GM10248 (cell line): ENCODE results near the gene PRICKLE4.

Experiments
- CTCF ChIA-PET: fragments of 300-600 bp; sonication (Branson Sonifier 250); formaldehyde crosslinking; extraction: SDS; loops from one replicate; lab custom pipeline; 2021; ENCODE audit warnings: antibody characterized with exemption; lab: Yijun Ruan, JAX
- POLR2A ChIA-PET: fragments of 350-650 bp; sonication (Branson Sonifier 250); formaldehyde crosslinking; extraction: SDS; loops from one replicate; lab custom pipeline; 2020; ENCODE audit warnings: antibody characterized with exemption; lab: Yijun Ruan, JAX
- DNase-seq: peaks from one replicate; pipeline ENCODE4 v3.0.0; 2012; ENCODE audit errors: extremely low spot score
- TF ChIP-seq, protein P1 (sequence below): IDR thresholded peaks from 2 replicates; pipeline ENCODE4 v1.5.1; 2012; ENCODE audit warnings: mild to moderate bottlenecking, low read depth; ENCODE audit errors: extremely low read depth, missing control alignments, control extremely low read depth

PRICKLE4 gene, protein sequence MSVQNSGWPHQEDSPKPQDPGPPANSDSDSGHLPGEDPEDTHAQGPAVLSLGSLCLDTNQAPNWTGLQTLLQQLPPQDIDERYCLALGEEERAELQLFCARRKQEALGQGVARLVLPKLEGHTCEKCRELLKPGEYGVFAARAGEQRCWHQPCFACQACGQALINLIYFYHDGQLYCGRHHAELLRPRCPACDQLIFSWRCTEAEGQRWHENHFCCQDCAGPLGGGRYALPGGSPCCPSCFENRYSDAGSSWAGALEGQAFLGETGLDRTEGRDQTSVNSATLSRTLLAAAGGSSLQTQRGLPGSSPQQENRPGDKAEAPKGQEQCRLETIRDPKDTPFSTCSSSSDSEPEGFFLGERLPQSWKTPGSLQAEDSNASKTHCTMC

DNA sequence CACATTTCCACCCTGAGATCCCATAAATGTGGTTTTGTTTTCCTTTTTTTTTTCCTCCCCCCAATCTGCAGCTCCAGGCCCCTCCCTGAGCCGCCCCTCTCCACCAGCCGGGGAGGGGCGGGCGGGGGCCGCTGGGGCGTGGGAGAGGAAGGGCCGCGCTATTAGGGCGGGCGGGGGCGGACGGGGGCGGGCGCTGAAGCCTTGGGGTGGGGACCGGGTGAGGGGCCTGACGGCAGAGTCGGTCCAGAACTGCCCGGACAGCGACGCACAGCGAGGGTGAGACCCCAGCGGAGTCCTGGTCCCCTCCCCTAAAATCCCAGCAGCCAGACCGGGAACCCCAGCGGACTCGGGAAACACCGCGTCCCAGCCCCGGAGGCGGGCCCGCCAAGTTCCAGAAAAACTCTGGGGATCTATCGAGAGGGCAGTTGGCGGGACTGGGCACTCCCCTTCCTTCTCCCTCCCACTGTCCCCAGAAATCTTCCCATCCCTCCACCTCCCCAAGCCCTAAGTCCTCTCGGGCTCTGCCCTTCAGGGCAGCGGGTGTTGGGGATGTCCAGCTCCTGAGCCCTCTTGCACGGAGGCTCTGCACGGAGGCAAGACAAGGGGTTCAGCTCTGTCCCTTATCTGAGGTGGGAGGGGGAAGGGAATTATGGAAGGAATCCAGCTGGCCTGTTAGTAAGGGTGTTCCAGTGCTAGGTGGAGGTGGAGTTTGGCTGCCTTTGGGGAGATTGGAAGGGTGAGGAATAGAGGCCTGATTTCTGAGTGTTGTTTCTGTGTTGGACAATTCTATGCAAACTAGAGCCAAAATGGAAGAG, at the start of gene PRICKLE4:
Gene PRICKLE4, plus strand, starts transcription at position 232 of the 815 bp plus-strand sequence. CDS start 2,692 bp downstream, outside the sequence.
- no peak for DNase-seq
- ChIA-PET POLR2A (no interaction called here), CTCF (interaction anchor here (1.2 to 11.1 kb wide), 4 partner anchors 23 to 265 kb away, joined by 3 to 253 read pairs (median 8); partner anchors contain the start of gene TAF8)
- TF ChIP-seq, protein P1, sequence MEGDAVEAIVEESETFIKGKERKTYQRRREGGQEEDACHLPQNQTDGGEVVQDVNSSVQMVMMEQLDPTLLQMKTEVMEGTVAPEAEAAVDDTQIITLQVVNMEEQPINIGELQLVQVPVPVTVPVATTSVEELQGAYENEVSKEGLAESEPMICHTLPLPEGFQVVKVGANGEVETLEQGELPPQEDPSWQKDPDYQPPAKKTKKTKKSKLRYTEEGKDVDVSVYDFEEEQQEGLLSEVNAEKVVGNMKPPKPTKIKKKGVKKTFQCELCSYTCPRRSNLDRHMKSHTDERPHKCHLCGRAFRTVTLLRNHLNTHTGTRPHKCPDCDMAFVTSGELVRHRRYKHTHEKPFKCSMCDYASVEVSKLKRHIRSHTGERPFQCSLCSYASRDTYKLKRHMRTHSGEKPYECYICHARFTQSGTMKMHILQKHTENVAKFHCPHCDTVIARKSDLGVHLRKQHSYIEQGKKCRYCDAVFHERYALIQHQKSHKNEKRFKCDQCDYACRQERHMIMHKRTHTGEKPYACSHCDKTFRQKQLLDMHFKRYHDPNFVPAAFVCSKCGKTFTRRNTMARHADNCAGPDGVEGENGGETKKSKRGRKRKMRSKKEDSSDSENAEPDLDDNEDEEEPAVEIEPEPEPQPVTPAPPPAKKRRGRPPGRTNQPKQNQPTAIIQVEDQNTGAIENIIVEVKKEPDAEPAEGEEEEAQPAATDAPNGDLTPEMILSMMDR: no peak

DNA sequence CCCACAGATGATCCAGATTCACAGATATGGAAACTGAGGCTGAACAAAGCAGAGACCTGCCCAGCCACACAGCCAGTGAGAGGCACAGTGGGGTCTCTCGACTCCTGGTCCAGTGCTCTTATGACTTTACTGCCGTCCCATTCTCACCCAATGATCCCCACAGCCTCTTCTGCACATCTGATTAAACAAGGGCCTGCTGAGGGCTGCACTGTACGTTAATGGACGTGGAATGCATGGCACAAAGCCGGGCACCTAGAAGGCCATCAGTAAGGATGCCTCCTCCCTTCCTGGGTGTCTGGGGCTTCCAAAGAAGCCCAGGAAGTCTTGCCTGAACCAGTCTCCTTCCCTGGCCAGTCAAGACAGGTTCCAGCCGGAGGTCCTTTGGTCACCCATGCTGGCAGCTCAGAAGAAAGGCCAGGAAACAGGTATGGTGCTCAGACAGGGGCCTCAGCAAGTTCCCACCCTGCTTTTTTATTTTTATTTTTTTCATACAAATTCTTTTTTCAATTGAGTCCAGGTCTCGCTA, 49.0 kb upstream of the PRICKLE4 start:
- CTCF ChIA-PET: interaction anchor here (6.8 to 18.9 kb wide), 2 partner anchors 17 to 27 kb away, joined by 52 to 264 read pairs; no protein-coding TSS in a partner anchor
- DNase-seq: no peak
- TF ChIP-seq, protein P1: no peak
- POLR2A ChIA-PET: interaction anchor here (1.0 to 3.9 kb wide), 3 partner anchors 10 to 26 kb away, joined by 3 to 39 read pairs (median 3); no protein-coding TSS in a partner anchor

DNA sequence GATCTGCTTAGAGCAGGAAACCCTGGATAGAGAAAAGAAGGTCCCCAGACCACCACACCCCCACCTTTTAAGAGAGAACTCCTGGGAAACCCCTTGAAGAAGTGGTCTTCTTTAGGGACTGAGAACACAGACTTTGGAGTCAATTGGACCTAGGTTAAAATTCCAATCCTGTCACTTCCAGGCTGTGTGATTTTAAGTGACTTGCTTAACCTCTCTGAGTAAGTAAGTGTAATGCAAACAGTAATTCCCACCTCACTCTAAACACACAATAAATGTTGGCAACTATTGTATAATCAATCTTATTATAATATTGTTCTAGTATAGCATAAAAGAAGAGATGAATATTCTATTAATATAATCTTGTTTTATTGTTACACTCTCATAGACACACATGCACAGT, 48.4 kb upstream of the PRICKLE4 start:
- ChIA-PET POLR2A (interaction anchor here (1.0 to 3.9 kb wide), 3 partner anchors 11 to 26 kb away, joined by 3 to 39 read pairs (median 3); no protein-coding TSS in a partner anchor), CTCF (interaction anchor here (1.3 to 18.9 kb wide), 5 partner anchors 9 to 27 kb away, joined by 3 to 264 read pairs (median 28); partner anchors contain the start of gene PGC)
- TF ChIP-seq, protein P1: no peak
- DNase-seq: no peak

DNA sequence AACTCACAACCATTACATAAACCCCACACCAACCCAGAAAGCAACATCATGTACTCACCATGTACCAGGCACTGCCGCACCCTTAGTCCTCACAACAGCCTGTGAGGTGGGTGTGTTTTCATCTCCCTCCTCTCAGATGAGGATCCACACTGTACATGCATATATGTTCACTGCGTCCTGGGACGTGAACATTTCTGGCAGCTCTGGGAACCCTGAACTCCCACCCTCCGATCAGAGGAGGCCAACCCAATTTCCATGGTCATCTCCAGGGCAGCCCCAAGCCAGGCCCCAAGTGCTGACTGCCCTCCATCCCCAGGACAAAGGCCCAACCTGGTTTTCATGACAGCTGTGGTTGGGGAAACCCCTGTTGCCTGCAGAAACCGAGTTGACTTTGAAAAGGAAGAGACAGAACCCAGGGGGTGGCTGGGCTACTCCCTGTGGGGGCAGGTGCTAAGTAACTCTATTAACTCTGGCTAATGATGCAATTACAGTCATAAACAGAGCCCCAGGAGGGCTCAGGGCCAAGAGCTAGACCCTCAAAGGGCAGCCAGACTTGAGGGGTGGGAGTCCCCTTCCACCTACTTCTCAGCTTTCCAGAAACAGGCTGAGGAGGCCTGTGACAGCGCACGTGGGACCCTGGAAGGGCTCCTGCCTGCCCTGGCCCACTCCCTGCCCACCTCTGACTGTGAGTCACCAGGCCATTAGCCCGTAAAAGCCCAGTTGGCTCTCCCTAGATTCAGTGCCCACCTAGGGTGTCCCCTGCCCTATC, 47.8 kb upstream of the PRICKLE4 start:
- ChIA-PET CTCF (interaction anchor here (1.2 to 18.9 kb wide), 11 partner anchors 10 to 312 kb away, joined by 3 to 264 read pairs (median 13); partner anchors contain the start of genes PGC and TOMM6), POLR2A (interaction anchor here (0.7 to 3.9 kb wide), 4 partner anchors 11 to 39 kb away, joined by 3 to 39 read pairs (median 30); no protein-coding TSS in a partner anchor)
- TF ChIP-seq, protein P1: no peak
- DNase-seq: peak; percentile 84

DNA sequence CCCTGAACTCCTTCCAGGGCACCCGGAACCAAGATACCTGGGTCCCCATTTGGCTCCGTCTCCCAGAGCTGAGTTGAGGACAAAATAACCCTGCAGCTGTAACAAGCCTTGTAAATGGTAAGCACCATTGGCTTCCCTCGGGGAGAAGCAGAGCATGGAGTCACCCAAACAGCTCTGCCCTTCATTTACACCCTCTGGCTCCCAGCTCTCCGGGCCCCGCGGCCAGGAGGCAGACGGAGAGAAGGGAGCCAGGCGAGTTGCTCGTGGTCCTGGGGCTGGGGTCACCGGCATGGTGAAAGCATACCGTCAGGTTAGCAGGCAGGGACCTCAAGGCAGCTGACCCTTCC, 47.2 kb upstream of the PRICKLE4 start:
- POLR2A ChIA-PET: interaction anchor here (0.7 to 3.9 kb wide), 5 partner anchors 12 to 54 kb away, joined by 3 to 39 read pairs (median 20); partner anchors contain the start of gene TOMM6
- CTCF ChIA-PET: interaction anchor here (0.6 to 18.9 kb wide), 16 partner anchors 10 to 312 kb away, joined by 3 to 264 read pairs (median 5); partner anchors contain the start of genes FRS3, PGC and TOMM6
- TF ChIP-seq, protein P1: no peak
- DNase-seq: no peak
